Right forelimb (tissue), 1 donor: ENCODE measurements around the gene CACNG4.

Experiments used
- DNase-seq: peaks from one replicate; pipeline ENCODE4 v3.0.0-alpha.2; 2018

Gene CACNG4

GRCh38 chr17:66945147-66945835 lies 19.2 kb upstream of the CACNG4 start:
- DNase-seq: peak; percentile 45

GRCh38 chr17:66946251-66946650 lies 18.3 kb upstream of the CACNG4 start:
- DNase-seq: no peak

- peak; percentile 35 for DNase-seq
Observed at GRCh38 chr17:66947311-66947710, 17.2 kb upstream of the CACNG4 start.

GRCh38 chr17:66948061-66948750 lies 16.3 kb upstream of the CACNG4 start:
- peak; percentile 31 for DNase-seq

- DNase-seq: peak; percentile 12
Observed at GRCh38 chr17:66949501-66949900, 15.0 kb upstream of the CACNG4 start.

- no peak for DNase-seq
Observed at GRCh38 chr17:66950325-66950724, 14.2 kb upstream of the CACNG4 start.

- no peak for DNase-seq
Observed at GRCh38 chr17:66950886-66951604, 13.5 kb upstream of the CACNG4 start.

GRCh38 chr17:66951605-66951953 lies 12.9 kb upstream of the CACNG4 start:
- no peak for DNase-seq

- DNase-seq: no peak
Observed at GRCh38 chr17:66952031-66952524, 12.4 kb upstream of the CACNG4 start.

- DNase-seq: no peak
Observed at GRCh38 chr17:66952681-66953629, 11.6 kb upstream of the CACNG4 start.

- DNase-seq: no peak
Observed at GRCh38 chr17:66953630-66954020, 10.9 kb upstream of the CACNG4 start.

GRCh38 chr17:66954632-66955031 lies 9.9 kb upstream of the CACNG4 start:
- no peak for DNase-seq

- no peak for DNase-seq
Observed at GRCh38 chr17:66955821-66956220, 8.7 kb upstream of the CACNG4 start.

- no peak for DNase-seq
Observed at GRCh38 chr17:66956941-66957340, 7.6 kb upstream of the CACNG4 start.

GRCh38 chr17:66957343-66957742 lies 7.2 kb upstream of the CACNG4 start:
- DNase-seq: no peak

- DNase-seq: no peak
Observed at GRCh38 chr17:66957951-66958579, 6.4 kb upstream of the CACNG4 start.

- no peak for DNase-seq
Observed at GRCh38 chr17:66959641-66960375, 4.7 kb upstream of the CACNG4 start.

GRCh38 chr17:66960613-66961012 lies 3.9 kb upstream of the CACNG4 start:
- DNase-seq: no peak

GRCh38 chr17:66963521-66963908 lies 992 bp upstream of the CACNG4 start:
- DNase-seq: no peak

- peak; percentile 77 for DNase-seq
Observed at GRCh38 chr17:66964930-66965800, 658 bp downstream of the CACNG4 start.
